Pancreas (tissue), 10 donors: ENCODE results near the gene AHSA1. TPM values are rescaled to one million over a fixed set of nuclear protein-coding genes. Genes with fewer than 3 reads are reported as not detected.

Experiments
- ATAC-seq, 4 donors: fragments of 200-7000 bp; cut with Tn5 transposase; one replicate each; pipeline versions ENCODE4 v1.8.0 to v1.9.1; 2020; ENCODE audit warnings: mild to moderate bottlenecking in 4 of 4, moderate library complexity in 4 of 4
- DNase-seq, 6 donors: peaks; one replicate each; pipeline ENCODE4 v3.0.0-alpha.2; 2020
- FAIRE-seq: peaks from 2 replicates; lab custom pipeline; 2012; peaks lifted over from hg19 to GRCh38; lab: Jason Lieb, UNC
- H3K27ac ChIP-seq, 4 donors: fragments of 200-600 bp; sonication (generic); 1 replicate in 3 of 4; 2 replicates in 1 of 4; pipeline versions ENCODE4 v1.5.0 to v1.8.0; 2020
- H3K27me3 ChIP-seq, 4 donors: fragments of 200-600 bp; one replicate each; pipeline ENCODE4 v1.8.0; 2021
- H3K36me3 ChIP-seq, 3 donors: fragments of 200-600 bp; sonication (generic) in 1 of 3; one replicate each; pipeline versions ENCODE4 v1.5.0 to v1.8.0; 2020 to 2021
- H3K4me1 ChIP-seq, 3 donors: fragments of 200-600 bp; one replicate each; pipeline ENCODE4 v1.8.0; 2021
- H3K4me3 ChIP-seq, 4 donors: fragments of 200-600 bp; sonication (generic) in 2 of 4; one replicate each; pipeline versions ENCODE4 v1.5.0 to v1.8.0; 2020 to 2021
- H3K9me3 ChIP-seq, 4 donors: fragments of 200-600 bp; one replicate each; pipeline ENCODE4 v1.8.0; 2021
- WGBS, 2 donors: extraction: QIAGEN DNeasy Blood & Tissue Kit; methylation state at CpG; one replicate each; pipeline ENCODE4 v1.1.7; 2013; 5-methylcytosine and 5-hydroxymethylcytosine counted together
- intact Hi-C, 3 donors: fragments of 100-400 bp; cut with DNase I; formaldehyde crosslinking; loops; one replicate each; pipeline versions ENCODE4 v1.11.1 to v1.14.2; 2022
- polyA plus RNA-seq, 2 donors: library from polyadenylated mRNA; stranded (reverse); fragments of 200-250 nt; gene quantifications; one replicate each; pipeline ENCODE4 v1.2.3, GENCODE V29; 2013
- total RNA-seq, 6 donors: library from RNA; stranded (reverse); fragmentation: NEBNext Ultra II Directional in 4 of 6; extraction: Animal tissue kit (Norgen Biotek cat#: 25700) in 4 of 6; gene quantifications; one replicate each; pipeline versions ENCODE4 v1.2.1 to v1.2.4, GENCODE V29; 2021 to 2023
- TF ChIP-seq, protein P1 (sequence below), 4 donors: fragments of 200-600 bp; sonication (generic) in 3 of 4; IDR thresholded peaks; one replicate each; pipeline versions ENCODE4 v1.5.0 to v1.8.0; 2021; ENCODE audit warnings: antibody characterized with exemption in 4 of 4
- donor health status: healthy with polysubstance abuse.
- donor health status: DM: no; HTN: no; CAD: no; lungs with moderate emphysema.
- donor health status: DM: no; HTN: no; CAD: no.
- donor health status: control.
- donor health status: control.
- donor health status: Bipolar disorder and iron deficiency.
- donor health status: DM: yes; HTN: yes; CAD: no.
- donor health status: DM: no; HTN: no; CAD: no.
- donor health status: DM: no; HTN: no; CAD: no.
- donor health status: DM: yes; HTN: yes; CAD: no.

Gene AHSA1
- total and polyA plus RNA-seq, 8 donors: 23.2 to 64.3 (median 36.7) TPM

DNA sequence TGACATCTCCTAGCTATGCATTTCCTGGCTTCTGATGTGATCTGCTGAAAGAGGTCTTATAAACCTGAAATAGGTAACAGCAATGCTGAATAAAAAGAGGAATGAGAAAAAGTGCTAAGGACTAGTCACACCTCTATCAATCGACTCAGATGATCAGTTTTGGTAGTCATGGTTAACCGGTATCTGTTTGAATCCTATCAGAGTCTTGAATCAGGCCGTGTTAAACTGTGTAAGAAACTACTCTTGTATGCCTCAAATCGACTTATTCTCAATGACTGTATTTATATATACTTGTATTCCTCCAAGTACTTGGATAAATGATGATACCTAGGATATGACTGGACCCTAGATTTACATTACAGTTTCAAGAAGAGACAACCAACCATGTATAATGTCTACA, 51.5 kb downstream of the AHSA1 start:
- Histone ChIP-seq H3K4me3 (no peak overlapping the region), H3K27me3 (no peaks in the 10 kb centered on the region), H3K4me1 (no peaks in the 10 kb centered on the region), H3K9me3 (no peaks in the 10 kb centered on the region), H3K36me3 (peaks cover 0 to 13% (median 4%) of the 10 kb centered on the region in 3 donors), H3K27ac (no peak overlapping the region)
- intact Hi-C loops: no loop called here
- DNase-seq (no peak), ATAC-seq (no peak), FAIRE-seq (no peak)
- WGBS, 2 donors: 84 to 93% methylated on average over 4 of the region's 4 CpGs
- TF ChIP-seq, protein P1, sequence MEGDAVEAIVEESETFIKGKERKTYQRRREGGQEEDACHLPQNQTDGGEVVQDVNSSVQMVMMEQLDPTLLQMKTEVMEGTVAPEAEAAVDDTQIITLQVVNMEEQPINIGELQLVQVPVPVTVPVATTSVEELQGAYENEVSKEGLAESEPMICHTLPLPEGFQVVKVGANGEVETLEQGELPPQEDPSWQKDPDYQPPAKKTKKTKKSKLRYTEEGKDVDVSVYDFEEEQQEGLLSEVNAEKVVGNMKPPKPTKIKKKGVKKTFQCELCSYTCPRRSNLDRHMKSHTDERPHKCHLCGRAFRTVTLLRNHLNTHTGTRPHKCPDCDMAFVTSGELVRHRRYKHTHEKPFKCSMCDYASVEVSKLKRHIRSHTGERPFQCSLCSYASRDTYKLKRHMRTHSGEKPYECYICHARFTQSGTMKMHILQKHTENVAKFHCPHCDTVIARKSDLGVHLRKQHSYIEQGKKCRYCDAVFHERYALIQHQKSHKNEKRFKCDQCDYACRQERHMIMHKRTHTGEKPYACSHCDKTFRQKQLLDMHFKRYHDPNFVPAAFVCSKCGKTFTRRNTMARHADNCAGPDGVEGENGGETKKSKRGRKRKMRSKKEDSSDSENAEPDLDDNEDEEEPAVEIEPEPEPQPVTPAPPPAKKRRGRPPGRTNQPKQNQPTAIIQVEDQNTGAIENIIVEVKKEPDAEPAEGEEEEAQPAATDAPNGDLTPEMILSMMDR (IDR thresholded peaks at IDR 0.05): no peak

DNA sequence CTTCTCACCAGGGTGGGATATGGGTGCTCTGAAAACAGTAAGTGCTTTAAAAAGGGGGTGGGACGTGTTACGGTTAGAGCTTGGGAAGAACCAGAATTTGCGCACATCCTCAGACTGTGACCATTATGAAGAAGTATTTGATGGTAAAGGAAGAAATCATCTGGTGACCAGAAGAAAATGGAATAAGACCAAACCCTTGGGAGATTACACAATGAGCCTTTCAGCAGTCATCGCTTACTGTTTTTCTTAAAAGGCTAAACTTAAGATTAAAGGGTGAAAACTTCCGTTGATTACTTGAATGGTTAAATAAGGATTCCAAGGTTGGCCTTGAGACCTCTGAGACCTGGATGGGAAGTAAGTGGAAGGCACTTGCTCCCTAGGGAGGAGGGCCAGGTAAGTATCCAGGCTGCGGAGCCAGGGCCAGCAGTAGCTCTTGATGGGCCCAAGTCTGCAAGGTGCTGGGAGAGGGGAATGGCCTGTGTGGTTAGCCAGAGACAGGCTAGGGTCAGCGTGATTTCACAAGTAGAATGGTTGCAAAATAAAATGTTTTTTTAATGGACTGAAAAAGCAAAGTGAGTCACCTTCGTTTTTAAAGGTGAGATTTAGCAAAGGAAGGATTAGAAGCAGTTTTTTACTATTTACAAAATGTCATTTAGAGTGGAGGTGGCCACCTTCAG, 53.7 kb downstream of the AHSA1 start:
- H3K36me3 ChIP-seq: peaks cover 0 to 16% (median 4%) of the 10 kb centered on the region in 3 donors
- no peak for DNase-seq
- no peaks in the 10 kb centered on the region for H3K4me1 ChIP-seq
- no peaks in the 10 kb centered on the region for H3K27me3 ChIP-seq
- no peak overlapping the region for H3K27ac ChIP-seq
- intact Hi-C loops: no loop called here
- no peak overlapping the region for H3K4me3 ChIP-seq
- H3K9me3 ChIP-seq: no peaks in the 10 kb centered on the region
- TF ChIP-seq, protein P1 (IDR thresholded peaks at IDR 0.05): no peak
- FAIRE-seq: no peak
- ATAC-seq: no peak
- 87 to 90% methylated on average over 8 of the region's 8 CpGs for WGBS, 2 donors

DNA sequence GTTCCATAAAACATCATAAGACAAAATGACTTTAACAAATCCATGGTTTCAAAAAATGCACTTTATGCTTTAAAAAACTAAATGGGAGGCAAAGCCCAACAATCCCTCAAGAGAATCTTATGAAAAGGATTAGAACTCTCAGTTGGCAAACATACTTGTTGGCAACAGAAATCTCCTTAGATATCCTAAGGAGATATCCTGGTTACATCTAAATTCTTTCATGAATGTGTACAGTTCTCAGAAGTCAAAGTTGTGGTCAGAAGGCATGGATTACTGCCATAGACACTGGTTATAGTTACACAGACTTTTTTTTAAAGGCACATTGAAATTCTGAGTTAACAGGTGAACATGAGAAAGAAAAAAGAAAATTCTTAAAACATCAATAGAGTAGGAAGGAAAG, 58.2 kb downstream of the AHSA1 start:
- Histone ChIP-seq H3K4me1 (no peaks in the 10 kb centered on the region), H3K36me3 (peaks cover 0 to 31% (median 4%) of the 10 kb centered on the region in 3 donors), H3K27ac (no peak overlapping the region), H3K4me3 (no peak overlapping the region), H3K9me3 (no peaks in the 10 kb centered on the region), H3K27me3 (no peaks in the 10 kb centered on the region)
- TF ChIP-seq, protein P1 (IDR thresholded peaks at IDR 0.05): no peak
- no peak for ATAC-seq
- no peak for DNase-seq
- FAIRE-seq: no peak
- intact Hi-C loops: no loop called here

Other genes with a start within 250 kb of the AHSA1 start
- gene NGB, start 186.9 kb upstream of the AHSA1 start, total RNA-seq: 1 to 10 TPM in 1 of 6 donors, under 1 TPM in 3, not detected in 2; 0.13 to 3.4 (median 0.31) TPM
- under 1 TPM in 1 of 2 donors, not detected in 1; 0.38 TPM for gene NGB, start 186.9 kb upstream of the AHSA1 start, polyA plus RNA-seq
- gene POMT2, start 137.2 kb upstream of the AHSA1 start, total RNA-seq: 10 to 100 TPM; 11.9 to 26.2 (median 14.7) TPM
- 10 to 100 TPM; 27.5 to 29.5 TPM for gene POMT2, start 137.2 kb upstream of the AHSA1 start, polyA plus RNA-seq
- gene GSTZ1, start 137.1 kb upstream of the AHSA1 start, total RNA-seq: 10 to 100 TPM in 2 of 6 donors, 1 to 10 TPM in 4; 6.3 to 13.2 (median 8.5) TPM
- 10 to 100 TPM; 16.8 to 18.4 TPM for gene GSTZ1, start 137.1 kb upstream of the AHSA1 start, polyA plus RNA-seq
- gene TMED8, start 81.0 kb upstream of the AHSA1 start, total RNA-seq: 1 to 10 TPM; 4.4 to 7.0 (median 5.8) TPM
- gene TMED8, start 81.0 kb upstream of the AHSA1 start, polyA plus RNA-seq: 1 to 10 TPM; 2.7 to 9.6 TPM
- 1 to 10 TPM in 1 of 6 donors, under 1 TPM in 5; 0.28 to 1.5 (median 0.92) TPM for gene SAMD15, start 80.7 kb upstream of the AHSA1 start, total RNA-seq
- 1 to 10 TPM in 1 of 2 donors, under 1 TPM in 1; 0.49 to 1.5 TPM for gene SAMD15, start 80.7 kb upstream of the AHSA1 start, polyA plus RNA-seq
- gene NOXRED1, start 34.6 kb upstream of the AHSA1 start, total RNA-seq: under 1 TPM; 0.16 to 0.58 (median 0.43) TPM
- gene NOXRED1, start 34.6 kb upstream of the AHSA1 start, polyA plus RNA-seq: under 1 TPM; 0.30 to 0.77 TPM
- gene VIPAS39, start 492 bp upstream of the AHSA1 start, total RNA-seq: 10 to 100 TPM in 1 of 6 donors, 1 to 10 TPM in 5; 6.1 to 12.5 (median 7.7) TPM
- 1 to 10 TPM; 6.5 to 8.3 TPM for gene VIPAS39, start 492 bp upstream of the AHSA1 start, polyA plus RNA-seq
- gene ISM2, start 40.7 kb downstream of the AHSA1 start, total RNA-seq: not detected
- gene ISM2, start 40.7 kb downstream of the AHSA1 start, polyA plus RNA-seq: not detected
- gene SPTLC2, start 158.5 kb downstream of the AHSA1 start, total RNA-seq: 10 to 100 TPM in 3 of 6 donors, 1 to 10 TPM in 3; 8.2 to 19.4 (median 11.1) TPM
- 1 to 10 TPM; 3.2 to 3.9 TPM for gene SPTLC2, start 158.5 kb downstream of the AHSA1 start, polyA plus RNA-seq
- gene ALKBH1, start 249.9 kb downstream of the AHSA1 start, total RNA-seq: 1 to 10 TPM; 4.5 to 6.5 (median 5.2) TPM
- gene ALKBH1, start 249.9 kb downstream of the AHSA1 start, polyA plus RNA-seq: 1 to 10 TPM; 3.5 to 9.7 TPM